HG03280 (cell line): Measurements from ENCODE around the gene TRAF7.

Experiments
- ATAC-seq: cut with Tn5 transposase; IDR thresholded peaks from one replicate; pipeline ENCODE4 v1.9.1; 2021; ENCODE audit warnings: mild to moderate bottlenecking, moderate library complexity; ENCODE audit not compliant: unreplicated experiment

Gene TRAF7

DNA sequence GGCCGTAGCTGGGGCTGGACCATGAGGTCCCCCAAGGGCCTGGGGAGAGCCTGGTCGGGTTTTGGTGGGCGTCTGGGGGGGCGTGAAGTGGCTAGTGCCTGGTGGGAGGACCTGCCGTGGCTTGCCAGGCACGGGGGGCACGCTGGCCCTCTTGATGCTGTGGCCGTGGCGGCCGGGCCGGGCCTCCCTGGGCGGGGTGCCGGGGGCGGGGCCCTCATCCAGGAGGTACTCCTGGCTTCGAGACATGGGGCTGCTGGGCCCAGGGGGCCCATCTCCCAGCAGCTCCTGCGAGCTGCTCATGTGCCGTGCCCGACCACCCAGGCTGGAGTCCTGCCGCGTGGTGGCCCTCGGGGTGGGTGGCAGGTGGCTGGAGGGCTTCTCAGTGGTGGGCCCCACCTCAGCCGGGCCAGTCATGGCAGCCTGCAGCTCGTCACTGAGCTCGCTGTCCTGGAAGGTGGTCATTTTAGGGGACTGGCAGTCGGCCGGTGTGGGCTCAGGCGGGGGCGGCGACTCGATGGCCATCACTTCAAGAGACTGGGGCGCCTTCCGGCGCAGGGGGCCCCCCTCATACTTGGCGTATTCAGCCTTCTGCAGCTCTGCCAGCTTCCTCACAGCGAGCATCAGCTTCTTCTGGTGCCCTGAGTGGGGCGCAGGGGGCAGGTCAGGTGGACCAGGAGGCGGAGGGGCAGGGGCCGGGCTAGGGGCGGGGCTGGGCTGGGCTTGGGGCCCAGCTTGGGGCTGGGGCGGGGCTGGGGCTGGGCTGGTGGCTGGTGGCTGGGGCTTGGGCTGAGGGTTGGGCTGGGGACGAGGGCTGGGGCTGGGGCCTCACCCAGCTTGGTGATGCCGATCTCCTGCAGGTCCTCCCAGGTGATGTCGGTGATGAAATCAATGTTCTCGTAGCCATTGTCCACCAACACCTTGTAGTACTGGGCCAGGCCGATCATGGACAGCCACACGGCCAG lies 25.7 kb downstream of the TRAF7 start:
- no peak for ATAC-seq

DNA sequence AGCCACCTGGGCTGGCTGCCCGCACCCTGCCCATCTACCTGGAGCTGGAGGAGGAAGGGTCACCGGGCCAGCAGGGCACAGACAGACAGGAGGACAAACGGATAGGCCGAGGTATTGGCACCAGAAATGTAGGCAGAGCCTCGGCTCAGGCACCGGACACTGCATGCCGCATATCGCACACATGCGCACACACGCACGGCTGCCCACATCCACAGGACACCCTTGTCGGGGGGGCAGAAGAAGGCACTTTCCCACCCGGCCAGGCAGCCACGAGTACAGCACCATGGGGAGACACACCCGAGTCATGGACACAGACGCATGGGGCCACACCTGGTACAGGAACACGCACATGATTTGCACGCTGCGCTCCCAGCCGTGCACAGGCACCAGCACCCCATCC lies 26.4 kb downstream of the TRAF7 start:
- no peak for ATAC-seq

DNA sequence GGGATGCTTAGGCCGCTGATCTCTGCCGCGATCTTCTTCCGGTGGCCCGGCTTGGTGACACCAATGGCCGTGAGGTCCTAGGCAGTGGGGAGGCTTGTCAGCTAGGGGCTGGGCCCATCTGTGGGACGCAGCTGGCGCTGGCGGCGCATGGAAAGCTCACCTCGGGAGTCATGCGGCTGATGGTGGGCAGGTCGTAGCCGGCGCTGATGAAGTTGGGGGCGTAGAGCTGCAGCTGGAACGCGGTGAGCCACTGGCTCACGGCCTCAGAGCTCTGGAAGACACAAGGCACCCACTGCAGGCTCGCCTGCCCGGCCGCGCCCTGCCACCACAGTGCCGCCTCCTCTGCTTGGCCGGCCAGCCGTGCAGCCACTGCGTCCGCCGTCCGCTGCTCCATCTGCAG lies 28.1 kb downstream of the TRAF7 start:
- no peak for ATAC-seq

DNA sequence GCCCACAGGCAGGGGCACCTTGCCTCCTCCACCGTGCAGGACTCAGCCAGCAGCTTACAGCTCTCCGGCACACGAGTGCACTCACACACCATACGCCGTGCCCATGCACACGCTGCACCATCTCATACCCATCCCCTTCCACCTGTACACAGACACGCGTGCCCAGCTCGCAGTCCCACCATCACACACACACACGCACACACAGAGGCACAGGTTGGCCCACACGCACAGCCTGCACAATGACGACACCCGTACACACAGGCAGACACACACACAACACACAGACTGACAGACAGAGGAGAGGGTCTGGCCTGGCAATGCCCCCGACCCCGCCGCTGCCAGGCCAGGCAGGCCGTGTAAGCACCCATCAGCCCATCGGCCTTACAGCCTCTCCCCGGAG lies 28.8 kb downstream of the TRAF7 start:
- no peak for ATAC-seq

DNA sequence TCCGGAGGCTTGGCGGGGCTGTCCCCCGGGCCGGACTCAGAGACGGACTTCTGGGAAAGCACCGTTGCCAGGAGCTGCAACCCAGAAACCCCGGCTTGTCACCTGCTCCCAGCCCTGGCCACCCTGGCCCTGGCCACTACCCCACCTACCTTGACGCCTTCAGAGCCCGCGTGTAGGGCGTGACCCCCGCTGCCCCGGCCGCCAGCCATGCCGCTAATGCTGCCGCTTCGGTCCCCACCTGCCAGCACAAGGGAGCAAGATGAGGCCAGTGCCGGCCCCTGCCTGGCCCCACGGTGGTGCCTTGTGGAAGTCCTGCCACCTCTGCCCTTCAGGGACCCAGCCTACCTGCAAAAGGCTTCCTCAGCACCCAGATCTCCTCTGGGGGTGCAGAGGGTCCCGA lies 29.4 kb downstream of the TRAF7 start:
- no peak for ATAC-seq

DNA sequence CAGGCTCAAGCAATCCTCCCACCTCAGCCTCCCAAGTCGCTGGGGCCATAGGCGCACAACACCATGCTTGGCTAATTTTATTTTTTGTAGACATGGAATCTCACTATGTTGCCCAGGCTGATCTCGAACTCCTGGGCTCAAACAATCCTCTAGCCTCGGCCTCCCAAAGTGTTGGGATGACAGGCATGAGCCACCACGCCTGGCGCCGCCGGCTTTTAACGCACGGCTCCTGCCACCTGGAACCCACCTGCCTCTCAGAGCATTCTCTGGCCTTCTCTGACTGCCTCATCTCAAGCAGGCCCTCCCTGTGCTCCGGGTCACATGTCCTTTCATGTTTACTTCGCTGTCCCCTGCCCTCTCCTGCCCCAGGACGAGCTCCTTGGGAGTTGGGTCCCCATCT lies 30.5 kb downstream of the TRAF7 start:
- ATAC-seq, result no peak

DNA sequence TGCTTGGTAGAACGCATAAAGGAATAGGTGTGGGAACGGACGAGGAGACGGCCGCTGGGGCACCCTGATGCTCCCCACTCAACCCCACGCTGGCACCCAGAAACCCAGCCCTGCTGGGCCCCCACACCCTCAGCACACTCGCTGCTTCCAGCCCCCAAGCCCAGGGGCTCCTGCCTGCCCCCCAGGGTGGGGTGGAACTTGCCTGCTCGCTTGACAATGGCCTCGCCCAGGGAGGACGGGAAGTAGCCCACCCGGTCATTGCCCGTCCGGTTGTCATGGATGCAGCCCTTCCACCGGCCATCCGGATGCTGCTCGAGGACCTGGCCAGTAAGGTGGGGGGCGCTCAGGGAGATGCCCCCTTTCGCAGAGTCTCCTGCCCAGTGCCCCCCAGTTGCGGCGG lies 30.9 kb downstream of the TRAF7 start:
- no peak for ATAC-seq

DNA sequence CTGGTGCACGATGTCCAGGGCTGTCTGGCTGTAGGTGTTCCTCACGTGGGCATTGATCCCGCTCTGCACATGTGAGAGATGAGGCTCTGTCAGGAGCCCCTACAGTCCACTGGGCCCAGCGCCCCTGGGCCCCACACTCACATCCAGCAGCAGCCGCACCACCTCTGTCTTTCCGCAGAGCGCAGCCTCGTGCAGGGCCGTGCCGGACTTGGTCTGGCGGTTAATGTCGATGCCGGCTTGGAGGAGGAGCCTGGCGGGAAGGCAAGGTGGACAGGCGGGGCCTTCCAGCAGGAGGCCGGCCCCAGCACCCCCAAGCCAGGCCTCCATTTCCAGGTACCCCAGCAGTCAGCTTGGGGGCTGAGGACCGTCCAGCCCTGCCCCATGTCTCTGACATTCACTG lies 31.6 kb downstream of the TRAF7 start:
- ATAC-seq, result no peak

DNA sequence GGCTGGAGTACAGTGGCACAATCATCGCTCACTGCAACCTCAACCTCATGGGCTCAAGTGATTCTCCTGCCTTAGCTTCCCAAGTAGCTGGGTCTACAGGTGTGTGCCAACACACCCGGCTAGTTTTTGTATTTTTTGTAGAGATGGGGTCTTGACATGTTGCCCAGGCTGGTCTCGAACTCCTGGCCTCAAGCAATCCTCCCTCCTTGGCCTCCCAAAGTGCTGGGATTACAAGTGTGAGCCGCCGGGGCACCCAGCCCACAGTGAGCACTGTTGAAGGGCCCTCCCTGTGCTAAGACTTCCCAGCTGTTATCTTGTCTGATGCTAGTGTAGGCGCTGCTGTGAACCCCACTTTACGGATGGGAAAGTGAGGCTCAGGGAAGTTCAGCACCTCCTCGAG lies 32.8 kb downstream of the TRAF7 start:
- ATAC-seq, result no peak

DNA sequence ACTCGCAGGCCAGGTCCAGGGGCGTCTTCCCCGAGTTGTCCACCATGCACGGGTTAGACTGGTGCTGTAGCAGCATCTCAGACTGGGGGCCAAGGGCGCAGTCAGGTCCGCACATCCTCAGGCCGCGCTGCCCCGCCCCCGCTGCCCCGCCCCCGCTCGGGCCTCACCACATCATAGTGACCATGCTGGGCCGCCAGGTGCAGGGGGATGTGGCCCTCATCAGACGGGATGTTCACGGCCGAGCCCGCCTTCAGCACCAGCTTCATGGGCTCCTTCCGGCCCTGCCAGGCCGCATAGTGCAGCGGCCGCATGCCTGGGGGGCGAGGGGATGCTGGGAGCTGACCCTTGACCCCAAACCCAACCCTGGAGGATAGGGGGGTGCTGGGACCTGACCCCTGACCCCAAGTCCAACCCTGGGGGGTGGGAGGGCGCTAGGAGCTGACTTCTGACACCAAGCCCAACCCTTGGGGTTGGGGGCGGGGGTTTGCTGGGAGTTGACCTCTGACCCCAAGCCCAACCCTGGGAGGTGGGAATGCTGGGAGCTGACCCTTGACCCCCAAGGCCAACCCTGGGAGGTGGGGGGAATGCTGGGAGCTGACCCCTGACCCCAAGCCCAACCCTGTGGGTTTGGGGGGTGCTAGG lies 33.8 kb downstream of the TRAF7 start:
- no peak for ATAC-seq

DNA sequence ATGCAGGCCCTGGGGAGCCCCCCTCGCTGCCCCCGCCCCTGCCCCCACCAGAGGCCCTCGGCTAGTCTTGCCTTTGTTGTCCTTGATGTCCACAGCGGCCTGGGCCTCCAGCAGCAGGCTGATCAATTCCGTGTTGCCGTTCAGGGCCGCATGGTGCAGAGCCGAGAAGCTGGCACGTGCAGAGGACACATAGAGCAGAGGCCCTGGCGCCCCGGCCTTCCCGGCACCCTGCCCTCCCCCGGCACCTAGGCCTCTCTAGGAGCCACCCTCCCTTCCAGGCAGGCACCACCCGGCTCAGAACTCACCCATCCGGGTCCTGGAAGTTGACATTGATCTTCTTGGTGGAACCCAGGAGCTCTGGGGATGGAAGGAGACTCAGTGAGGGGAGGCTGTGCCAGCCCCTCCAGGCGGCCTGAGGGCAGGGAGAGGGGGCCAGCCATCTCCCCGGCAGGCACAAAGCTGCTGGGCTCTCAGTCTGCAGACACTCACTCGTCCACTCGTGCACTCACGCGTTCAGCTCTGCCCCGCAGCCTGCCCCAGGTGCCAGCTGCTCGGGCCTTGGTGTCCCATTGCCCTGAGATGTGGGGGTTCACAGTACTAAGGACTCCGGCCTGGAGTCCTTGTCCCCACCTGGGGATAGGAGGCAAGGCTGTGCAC lies 34.5 kb downstream of the TRAF7 start:
- ATAC-seq, result no peak

DNA sequence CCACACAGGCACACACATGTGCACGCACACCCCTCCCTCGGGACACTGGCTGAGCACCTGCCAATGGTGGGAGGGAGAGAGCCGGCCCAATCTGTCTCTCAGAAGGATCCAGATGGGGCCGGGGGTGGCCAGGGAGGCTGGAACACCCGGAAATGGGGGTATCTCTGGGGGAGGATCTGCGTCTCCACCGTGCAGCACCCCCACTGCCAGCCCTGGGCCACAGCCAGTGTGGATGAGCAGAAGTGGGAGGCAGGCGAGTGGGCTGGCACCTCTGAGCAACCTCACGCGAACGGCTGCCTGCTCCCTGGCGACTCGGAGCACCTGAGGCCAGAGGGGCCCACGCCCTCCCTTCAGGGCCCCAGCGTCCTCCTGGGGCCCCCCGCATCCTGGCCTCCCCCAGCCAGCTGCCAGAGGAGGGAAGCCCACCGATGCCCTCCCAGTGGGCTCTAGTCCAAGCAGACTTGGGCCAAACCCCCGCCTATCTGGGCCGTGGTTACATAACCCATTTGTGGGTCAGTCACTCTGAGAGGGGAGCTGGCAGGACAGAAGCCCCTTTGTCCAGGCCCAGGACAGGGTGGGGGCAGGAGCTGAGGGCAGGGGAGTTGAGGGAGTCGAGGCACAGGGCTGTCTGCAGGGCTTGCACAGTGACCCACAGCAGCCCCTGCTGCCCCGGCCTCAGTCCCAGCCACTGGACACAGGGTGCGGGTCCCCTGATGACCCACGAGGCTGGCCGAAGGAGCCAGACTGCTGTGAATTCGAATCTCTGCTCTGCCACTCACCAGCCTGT lies 35.3 kb downstream of the TRAF7 start:
- no peak for ATAC-seq

DNA sequence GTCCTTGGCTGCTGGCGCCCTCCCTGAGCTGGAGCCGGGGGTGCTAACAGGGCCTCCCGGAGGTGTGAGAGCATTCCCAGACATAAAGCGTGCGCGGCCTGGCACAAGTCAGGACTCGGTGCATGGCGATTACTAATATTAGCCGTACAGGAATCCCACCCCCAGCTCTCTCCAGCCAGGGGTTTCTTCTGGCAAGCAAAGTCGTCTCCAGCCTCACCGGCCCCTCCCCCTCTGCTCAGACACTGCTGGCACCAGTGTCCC lies 35.8 kb downstream of the TRAF7 start:
- no peak for ATAC-seq

DNA sequence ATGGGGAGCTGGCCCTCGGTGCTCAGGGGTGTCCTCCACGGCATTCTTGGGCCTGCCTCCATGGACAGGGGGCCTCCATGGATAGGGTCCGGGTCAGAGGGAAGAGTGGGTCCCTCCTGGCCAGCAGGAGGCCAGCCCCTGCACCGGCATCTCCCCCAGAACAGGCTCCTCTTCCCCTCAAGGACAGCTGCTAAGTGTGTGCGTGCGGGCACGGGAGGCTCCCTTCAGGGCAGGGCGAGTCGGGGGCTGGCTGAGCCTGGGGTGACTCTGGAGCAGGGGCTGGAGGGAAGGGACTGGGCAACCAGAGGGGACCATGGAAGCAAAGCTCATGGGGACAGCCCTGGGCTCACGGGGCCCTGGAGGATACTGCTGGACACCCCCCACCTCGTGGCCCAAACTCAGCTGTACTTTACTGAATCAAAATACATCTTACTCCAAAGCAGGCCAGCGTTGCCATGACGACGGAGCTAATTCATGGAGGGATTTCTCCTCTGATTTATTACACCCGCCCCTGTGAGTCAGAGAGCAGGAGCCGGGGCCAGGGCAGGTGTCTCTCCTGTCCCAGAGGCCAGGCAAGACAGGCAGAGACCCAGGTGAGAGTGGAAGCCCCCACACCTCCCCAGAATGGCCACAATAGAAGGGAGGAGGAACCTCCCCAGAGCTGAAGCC lies 38.7 kb downstream of the TRAF7 start:
- ATAC-seq, result no peak

DNA sequence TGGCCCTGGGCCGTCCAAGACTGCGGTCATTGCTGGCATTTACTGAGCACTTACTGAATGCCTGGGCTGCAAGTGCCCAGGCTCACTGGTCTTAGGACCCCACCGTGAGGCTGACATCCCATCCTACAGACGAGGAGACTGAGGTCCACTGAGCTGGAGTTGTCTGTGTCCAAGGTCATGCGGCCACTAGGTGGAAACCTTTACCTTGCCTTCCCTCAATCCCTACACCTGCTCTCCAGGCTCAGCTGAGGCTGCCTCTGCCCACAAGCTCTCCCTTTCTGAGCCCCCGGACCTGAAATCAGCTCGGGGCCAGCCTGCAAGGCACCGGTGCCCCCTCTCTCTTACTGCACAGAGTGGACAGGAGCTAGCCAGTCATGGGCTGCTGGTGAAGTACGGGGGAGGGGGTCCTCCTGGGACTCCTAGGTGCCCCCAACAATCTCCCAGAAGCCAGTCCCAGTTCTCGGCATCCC lies 39.3 kb downstream of the TRAF7 start:
- no peak for ATAC-seq

DNA sequence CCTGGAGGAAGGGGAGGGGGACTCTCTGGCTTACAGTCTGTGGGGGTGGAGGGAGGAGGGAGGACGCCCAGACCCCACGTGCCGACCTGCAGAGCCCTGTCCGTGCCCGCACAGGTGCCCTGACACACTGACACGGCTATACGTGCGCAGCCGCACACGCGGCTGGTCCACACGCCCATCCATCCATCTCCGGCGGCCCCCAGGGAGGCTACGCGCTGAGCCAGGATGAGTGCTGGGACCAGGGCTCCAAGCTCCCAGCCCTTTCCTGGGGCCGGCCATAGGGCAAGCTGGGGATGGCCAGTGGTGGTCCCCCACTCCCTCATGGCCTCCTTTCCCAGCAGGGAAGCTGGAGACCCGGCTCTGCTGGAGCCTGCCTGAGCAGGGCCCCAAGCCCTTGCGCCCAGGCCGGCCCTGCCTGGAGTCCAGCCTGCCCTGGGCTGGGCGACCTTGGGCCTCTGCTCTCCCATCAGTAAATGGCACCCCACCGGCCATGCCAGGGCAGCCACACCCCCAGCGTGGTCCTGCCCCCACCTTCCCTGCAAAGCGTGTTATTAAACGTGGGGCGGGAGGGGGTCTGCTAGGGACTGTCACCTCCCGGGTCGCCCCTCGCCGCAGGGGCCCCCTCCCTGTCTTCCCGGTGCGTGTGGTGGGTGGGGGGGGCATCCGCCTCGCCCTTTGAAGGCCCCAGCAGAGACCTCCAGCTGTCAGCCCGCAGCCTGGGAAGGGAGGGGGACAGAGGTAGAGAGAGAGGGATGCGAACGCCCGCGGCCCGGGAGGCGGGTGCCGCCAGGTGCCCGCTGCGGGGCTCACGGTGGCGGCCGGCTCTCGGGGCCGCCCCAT lies 40.0 kb downstream of the TRAF7 start:
- no peak for ATAC-seq

DNA sequence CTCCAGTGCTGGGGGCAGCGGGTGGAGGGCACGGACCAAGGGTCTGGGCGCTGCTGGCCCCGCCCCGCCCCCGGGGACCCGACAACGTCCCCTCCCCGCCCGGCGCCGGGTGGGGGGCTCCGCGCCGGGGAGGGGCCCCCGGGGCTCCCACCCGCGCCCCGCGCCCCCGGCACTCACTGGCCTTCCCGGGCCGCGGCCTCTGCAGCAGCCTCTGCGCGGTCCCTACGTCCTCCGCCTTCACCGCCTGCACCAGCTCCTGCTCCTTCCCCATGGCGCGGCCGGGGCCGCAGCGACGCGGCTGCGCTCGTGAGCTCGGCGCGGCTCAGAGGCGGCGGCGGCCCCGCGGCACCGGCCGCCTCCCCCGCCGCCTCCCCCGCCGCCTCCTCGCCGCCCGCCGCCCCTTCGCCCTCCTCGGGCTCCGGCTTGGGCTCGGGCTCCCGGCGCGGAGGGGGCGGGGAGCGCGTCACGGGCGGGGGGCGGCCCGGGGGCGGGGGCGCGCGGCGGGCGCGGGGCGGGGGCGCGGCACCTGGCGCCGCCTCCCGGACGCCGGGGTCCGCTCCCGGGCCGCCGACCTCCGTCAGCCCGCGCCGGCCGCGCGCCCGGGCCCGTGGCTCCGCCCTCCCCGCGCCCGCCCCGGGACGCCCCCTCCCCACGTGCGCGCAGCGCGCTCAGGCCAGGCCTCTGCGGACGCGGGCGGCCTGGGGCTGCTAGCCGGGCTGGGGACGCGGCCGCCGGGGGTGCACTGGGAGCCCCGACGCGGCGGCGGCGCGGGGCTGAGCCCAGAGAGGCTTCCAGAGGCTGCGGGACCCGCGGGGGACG lies 40.8 kb downstream of the TRAF7 start, which contains the start of gene CASKIN1:
CASKIN1 (minus strand) TSS at position 444 of the 819 bp plus-strand sequence; CDS start at position 271, 173 bp downstream.
- no peak for ATAC-seq

DNA sequence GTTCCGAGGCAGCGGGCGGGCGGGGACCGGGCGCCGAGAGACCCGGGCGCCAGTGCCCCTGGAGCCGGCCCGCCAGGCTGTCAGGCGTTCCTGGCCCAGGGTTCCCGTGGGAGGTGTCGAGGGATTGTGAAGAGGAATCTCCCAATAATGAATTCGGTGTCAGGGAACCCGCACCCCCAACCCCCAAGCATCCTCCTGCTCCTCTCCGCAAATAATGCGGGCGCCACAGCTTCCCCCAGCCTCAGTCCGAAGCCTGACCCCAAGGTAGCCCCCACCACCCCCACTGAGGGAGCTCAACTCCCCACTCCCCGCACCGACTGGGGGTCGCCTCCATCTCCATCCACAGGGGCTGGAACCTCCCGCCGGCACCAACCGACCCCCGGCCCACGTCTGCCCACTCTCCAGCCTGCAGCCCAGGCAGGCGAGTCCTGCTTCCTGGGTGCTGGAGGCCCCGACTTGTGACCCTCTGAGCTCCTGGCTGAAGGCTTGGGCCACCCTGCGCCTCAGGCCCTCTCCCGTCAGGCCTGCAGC lies 41.5 kb downstream of the TRAF7 start:
- no peak for ATAC-seq

DNA sequence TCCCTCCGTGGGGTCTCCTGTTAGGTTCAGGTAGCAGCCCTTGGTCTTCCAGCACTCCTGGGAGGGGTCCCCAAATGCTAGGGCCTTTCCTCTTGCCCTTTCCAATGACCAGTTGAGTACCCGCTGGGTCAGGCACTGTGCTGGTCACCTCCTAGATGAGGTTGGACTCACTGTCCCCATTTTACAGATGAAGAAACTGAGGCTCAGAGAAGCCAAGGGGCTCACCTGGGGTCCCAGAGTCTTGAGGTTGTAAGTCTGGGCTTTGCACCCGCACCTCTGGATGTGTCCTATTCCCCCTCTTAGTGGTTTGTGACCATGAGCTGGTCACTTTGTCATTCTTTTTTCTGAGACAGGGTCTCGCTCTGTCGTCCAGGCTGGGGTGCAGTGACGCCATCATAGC lies 42.2 kb downstream of the TRAF7 start:
- ATAC-seq, result no peak
